ENCODE results near the gene ARL15.

The ARL15 gene

DNA sequence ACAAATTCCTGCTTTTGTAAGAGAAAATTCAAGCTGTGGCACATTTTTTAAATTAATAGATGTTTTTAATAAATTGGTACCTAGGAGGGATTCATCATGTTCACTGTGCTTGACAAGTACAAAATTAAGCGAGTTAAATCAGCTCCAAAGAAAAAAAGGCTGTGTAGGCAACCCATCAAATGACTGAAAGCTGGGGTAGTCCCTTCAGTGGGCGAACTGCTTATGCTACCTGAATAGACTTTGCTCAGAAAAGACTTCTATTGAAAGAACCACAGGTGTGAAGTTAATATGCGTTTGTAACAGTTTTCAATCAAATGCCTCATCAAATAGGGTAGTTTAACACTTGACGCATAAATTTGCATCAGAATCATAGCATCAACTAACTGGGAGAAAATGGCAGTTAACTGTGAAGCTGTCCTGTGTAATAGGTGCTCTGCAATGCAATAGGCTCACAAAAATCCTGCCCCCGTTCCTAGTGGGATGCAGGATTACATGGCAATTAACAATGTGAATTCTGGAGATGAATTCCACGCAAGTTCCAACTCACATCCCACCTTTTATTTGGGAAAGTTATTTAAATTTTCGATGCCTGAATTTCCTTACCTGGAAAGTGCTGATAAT is 14.4 kb upstream of the ARL15 start:
- Histone ChIP-seq H3K36me3 (ENCODE audit: insufficient read depth, low read length) (no peaks in the 10 kb centered on the region), H3K4me1 (ENCODE audit: insufficient read depth, low read length) (no peaks in the 10 kb centered on the region), H3K9me3 (ENCODE audit: insufficient read depth, low read length, severe bottlenecking) (no peaks in the 10 kb centered on the region), H4K20me1 (ENCODE audit: insufficient read depth, low read length) (no peaks in the 10 kb centered on the region), H3K27ac (ENCODE audit: low read length) (no peak overlapping the region), H3K4me2 (ENCODE audit: insufficient read depth, low read length) (no peak overlapping the region), H3K4me3 (ENCODE audit: low read depth in 1 of 2, low read length in 2 of 2) (no peak overlapping the region), H2AFZ (ENCODE audit: low read depth, low read length) (no peak overlapping the region), H3K79me2 (ENCODE audit: insufficient read depth, low read length) (no peaks in the 10 kb centered on the region), H3K27me3 (ENCODE audit: insufficient read depth, low read length, poor library complexity) (peaks cover 16% of the 10 kb centered on the region), H3K9ac (ENCODE audit: low read depth, low read length) (no peak overlapping the region)
- DNase-seq (no peak), ATAC-seq (ENCODE audit: insufficient read depth, low read depth) (no peak)
- TF ChIP-seq EZH2 (IDR thresholded peaks at IDR 0.05; ENCODE audit: borderline replicate concordance, low read depth, low read length, severe bottlenecking): no peak

DNA sequence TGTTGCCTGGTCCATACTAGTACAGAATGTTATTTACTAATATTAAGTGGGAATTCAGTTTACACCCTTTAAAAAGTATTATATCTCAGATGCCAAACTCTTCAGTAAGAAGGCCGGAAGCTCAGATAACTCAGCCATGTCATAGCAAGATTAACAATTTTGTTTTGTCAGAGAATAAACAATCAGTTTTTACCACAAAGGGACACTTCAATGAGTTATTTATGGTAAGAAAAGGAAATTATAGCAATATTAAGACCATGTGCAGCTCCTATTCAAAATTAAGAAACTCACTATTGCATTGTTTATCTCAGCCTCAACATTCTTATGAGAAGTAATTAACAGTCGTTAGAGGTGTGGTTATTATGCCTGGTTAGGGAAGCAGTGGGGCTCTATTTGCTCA is 13.1 kb upstream of the ARL15 start:
- H3K4me1 ChIP-seq (ENCODE audit: insufficient read depth, low read length): no peaks in the 10 kb centered on the region
- H3K27me3 ChIP-seq (ENCODE audit: insufficient read depth, low read length, poor library complexity): peaks cover 24% of the 10 kb centered on the region
- no peak for ATAC-seq (ENCODE audit: insufficient read depth, low read depth)
- no peaks in the 10 kb centered on the region for H4K20me1 ChIP-seq (ENCODE audit: insufficient read depth, low read length)
- TF ChIP-seq, protein P1, sequence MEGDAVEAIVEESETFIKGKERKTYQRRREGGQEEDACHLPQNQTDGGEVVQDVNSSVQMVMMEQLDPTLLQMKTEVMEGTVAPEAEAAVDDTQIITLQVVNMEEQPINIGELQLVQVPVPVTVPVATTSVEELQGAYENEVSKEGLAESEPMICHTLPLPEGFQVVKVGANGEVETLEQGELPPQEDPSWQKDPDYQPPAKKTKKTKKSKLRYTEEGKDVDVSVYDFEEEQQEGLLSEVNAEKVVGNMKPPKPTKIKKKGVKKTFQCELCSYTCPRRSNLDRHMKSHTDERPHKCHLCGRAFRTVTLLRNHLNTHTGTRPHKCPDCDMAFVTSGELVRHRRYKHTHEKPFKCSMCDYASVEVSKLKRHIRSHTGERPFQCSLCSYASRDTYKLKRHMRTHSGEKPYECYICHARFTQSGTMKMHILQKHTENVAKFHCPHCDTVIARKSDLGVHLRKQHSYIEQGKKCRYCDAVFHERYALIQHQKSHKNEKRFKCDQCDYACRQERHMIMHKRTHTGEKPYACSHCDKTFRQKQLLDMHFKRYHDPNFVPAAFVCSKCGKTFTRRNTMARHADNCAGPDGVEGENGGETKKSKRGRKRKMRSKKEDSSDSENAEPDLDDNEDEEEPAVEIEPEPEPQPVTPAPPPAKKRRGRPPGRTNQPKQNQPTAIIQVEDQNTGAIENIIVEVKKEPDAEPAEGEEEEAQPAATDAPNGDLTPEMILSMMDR (IDR thresholded peaks at IDR 0.05; ENCODE audit: borderline replicate concordance, extremely low read depth, low read length, poor library complexity, severe bottlenecking): no peak
- no peak for TF ChIP-seq EZH2 (IDR thresholded peaks at IDR 0.05; ENCODE audit: borderline replicate concordance, low read depth, low read length, severe bottlenecking)
- DNase-seq: no peak
- no peak overlapping the region for H3K4me2 ChIP-seq (ENCODE audit: insufficient read depth, low read length)
- H2AFZ ChIP-seq (ENCODE audit: low read depth, low read length): no peak overlapping the region
- H3K36me3 ChIP-seq (ENCODE audit: insufficient read depth, low read length): no peaks in the 10 kb centered on the region
- H3K4me3 ChIP-seq (ENCODE audit: low read depth in 1 of 2, low read length in 2 of 2): no peak overlapping the region
- H3K27ac ChIP-seq (ENCODE audit: low read length): no peak overlapping the region
- H3K9ac ChIP-seq (ENCODE audit: low read depth, low read length): no peak overlapping the region
- no peaks in the 10 kb centered on the region for H3K9me3 ChIP-seq (ENCODE audit: insufficient read depth, low read length, severe bottlenecking)
- no peaks in the 10 kb centered on the region for H3K79me2 ChIP-seq (ENCODE audit: insufficient read depth, low read length)

DNA sequence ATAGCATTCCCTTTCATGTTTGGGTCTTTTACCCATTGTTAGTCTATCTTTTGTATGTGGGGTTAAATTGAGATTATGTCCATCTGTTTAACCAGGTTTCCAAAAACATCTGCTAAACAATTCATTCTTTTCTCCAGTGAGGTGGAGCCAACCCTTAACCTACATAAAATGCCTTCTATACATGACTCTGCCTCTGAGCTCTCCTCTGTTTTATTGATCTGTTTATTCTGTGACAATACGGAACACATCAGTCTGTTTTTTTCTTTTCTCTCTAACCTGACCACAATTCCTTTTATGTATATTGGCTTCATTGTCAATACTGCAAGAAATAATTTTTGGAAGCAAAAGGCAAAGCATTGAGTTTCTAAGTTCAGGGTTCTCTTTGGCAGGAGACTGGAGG is 9.9 kb upstream of the ARL15 start:
- Histone ChIP-seq H3K4me1 (ENCODE audit: insufficient read depth, low read length) (no peaks in the 10 kb centered on the region), H2AFZ (ENCODE audit: low read depth, low read length) (no peak overlapping the region), H4K20me1 (ENCODE audit: insufficient read depth, low read length) (no peaks in the 10 kb centered on the region), H3K27ac (ENCODE audit: low read length) (no peak overlapping the region), H3K9ac (ENCODE audit: low read depth, low read length) (no peak overlapping the region), H3K4me3 (ENCODE audit: low read depth in 1 of 2, low read length in 2 of 2) (no peak overlapping the region), H3K9me3 (ENCODE audit: insufficient read depth, low read length, severe bottlenecking) (no peaks in the 10 kb centered on the region), H3K79me2 (ENCODE audit: insufficient read depth, low read length) (no peaks in the 10 kb centered on the region), H3K36me3 (ENCODE audit: insufficient read depth, low read length) (no peaks in the 10 kb centered on the region), H3K4me2 (ENCODE audit: insufficient read depth, low read length) (no peak overlapping the region), H3K27me3 (ENCODE audit: insufficient read depth, low read length, poor library complexity) (peaks cover 20% of the 10 kb centered on the region)
- DNase-seq (no peak), ATAC-seq (ENCODE audit: insufficient read depth, low read depth) (no peak)
- TF ChIP-seq, protein P1 (IDR thresholded peaks at IDR 0.05; ENCODE audit: borderline replicate concordance, extremely low read depth, low read length, poor library complexity, severe bottlenecking): no peak
- TF ChIP-seq EZH2 (IDR thresholded peaks at IDR 0.05; ENCODE audit: borderline replicate concordance, low read depth, low read length, severe bottlenecking): no peak

DNA sequence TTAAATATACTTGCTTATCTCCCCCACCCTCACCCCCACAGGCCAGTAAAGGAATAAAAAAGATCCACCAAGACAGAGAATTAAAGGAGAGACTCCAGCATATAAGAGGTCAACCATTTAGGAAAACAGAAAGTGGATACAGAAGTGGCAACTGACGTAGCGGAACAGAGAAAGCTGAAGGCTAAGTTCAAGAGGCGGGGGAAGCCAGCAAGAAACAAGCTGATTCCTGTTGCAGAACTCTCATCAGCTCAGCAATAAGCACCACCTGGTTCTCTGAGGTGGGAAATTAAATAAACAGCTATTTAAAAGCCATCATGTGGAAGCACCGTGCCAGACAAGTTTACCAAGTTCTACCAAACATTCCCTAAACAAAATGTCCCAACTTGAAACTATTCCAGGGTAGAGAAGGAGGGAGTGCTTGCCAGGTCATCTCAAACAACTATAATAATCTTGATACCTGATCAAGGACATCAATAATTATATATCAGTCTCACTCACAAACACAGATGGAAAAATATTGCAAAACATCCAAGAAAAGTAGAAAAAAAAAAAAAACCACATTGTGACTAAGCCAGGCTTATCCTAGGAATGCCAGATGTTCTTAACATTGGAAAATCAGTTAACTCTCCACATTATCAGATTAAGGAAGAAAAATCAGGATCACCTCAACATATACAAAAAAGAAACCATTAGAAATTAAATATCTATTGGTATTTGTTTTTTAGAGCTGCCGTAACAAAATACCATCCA is 7.3 kb upstream of the ARL15 start:
- H3K36me3 ChIP-seq (ENCODE audit: insufficient read depth, low read length): no peaks in the 10 kb centered on the region
- no peak overlapping the region for H2AFZ ChIP-seq (ENCODE audit: low read depth, low read length)
- H4K20me1 ChIP-seq (ENCODE audit: insufficient read depth, low read length): no peaks in the 10 kb centered on the region
- TF ChIP-seq, protein P1 (IDR thresholded peaks at IDR 0.05; ENCODE audit: borderline replicate concordance, extremely low read depth, low read length, poor library complexity, severe bottlenecking): no peak
- no peak for TF ChIP-seq EZH2 (IDR thresholded peaks at IDR 0.05; ENCODE audit: borderline replicate concordance, low read depth, low read length, severe bottlenecking)
- no peak overlapping the region for H3K27ac ChIP-seq (ENCODE audit: low read length)
- no peak for DNase-seq
- no peaks in the 10 kb centered on the region for H3K79me2 ChIP-seq (ENCODE audit: insufficient read depth, low read length)
- ATAC-seq (ENCODE audit: insufficient read depth, low read depth): no peak
- no peaks in the 10 kb centered on the region for H3K4me1 ChIP-seq (ENCODE audit: insufficient read depth, low read length)
- H3K4me2 ChIP-seq (ENCODE audit: insufficient read depth, low read length): no peak overlapping the region
- no peaks in the 10 kb centered on the region for H3K9me3 ChIP-seq (ENCODE audit: insufficient read depth, low read length, severe bottlenecking)
- H3K27me3 ChIP-seq (ENCODE audit: insufficient read depth, low read length, poor library complexity): peaks cover 15% of the 10 kb centered on the region
- H3K4me3 ChIP-seq (ENCODE audit: low read depth in 1 of 2, low read length in 2 of 2): no peak overlapping the region
- H3K9ac ChIP-seq (ENCODE audit: low read depth, low read length): no peak overlapping the region
